GM10248 (cell line): ENCODE measurements around the gene PLCB2.

Source experiments
- CTCF ChIA-PET: fragments of 300-600 bp; sonication (Branson Sonifier 250); formaldehyde crosslinking; extraction: SDS; loops from one replicate; lab custom pipeline; 2021; ENCODE audit warnings: antibody characterized with exemption; lab: Yijun Ruan, JAX
- POLR2A ChIA-PET: fragments of 350-650 bp; sonication (Branson Sonifier 250); formaldehyde crosslinking; extraction: SDS; loops from one replicate; lab custom pipeline; 2020; ENCODE audit warnings: antibody characterized with exemption; lab: Yijun Ruan, JAX
- DNase-seq: peaks from one replicate; pipeline ENCODE4 v3.0.0; 2012; ENCODE audit errors: extremely low spot score
- CTCF ChIP-seq: IDR thresholded peaks from 2 replicates; pipeline ENCODE4 v1.5.1; 2012; ENCODE audit warnings: mild to moderate bottlenecking, low read depth; ENCODE audit errors: extremely low read depth, missing control alignments, control extremely low read depth

PLCB2 gene

GRCh38 chr15:40340740-40341400 lies 33.1 kb upstream of the PLCB2 start, which contains the start of gene CCDC9B:
Gene CCDC9B, minus strand, starts transcription at chr15:40340939. Its CDS starts 120 bp downstream, at chr15:40340819.
- TF ChIP-seq CTCF, result no peak
- ChIA-PET CTCF (interaction anchor here (0.6 to 16.1 kb wide), 10 partner anchors 12 to 243 kb away, joined by 3 to 263 read pairs (median 72); partner anchors contain the start of genes DISP2, INAFM2, PHGR1 and PLCB2), POLR2A (no interaction called here)
- DNase-seq, result no peak

DNA sequence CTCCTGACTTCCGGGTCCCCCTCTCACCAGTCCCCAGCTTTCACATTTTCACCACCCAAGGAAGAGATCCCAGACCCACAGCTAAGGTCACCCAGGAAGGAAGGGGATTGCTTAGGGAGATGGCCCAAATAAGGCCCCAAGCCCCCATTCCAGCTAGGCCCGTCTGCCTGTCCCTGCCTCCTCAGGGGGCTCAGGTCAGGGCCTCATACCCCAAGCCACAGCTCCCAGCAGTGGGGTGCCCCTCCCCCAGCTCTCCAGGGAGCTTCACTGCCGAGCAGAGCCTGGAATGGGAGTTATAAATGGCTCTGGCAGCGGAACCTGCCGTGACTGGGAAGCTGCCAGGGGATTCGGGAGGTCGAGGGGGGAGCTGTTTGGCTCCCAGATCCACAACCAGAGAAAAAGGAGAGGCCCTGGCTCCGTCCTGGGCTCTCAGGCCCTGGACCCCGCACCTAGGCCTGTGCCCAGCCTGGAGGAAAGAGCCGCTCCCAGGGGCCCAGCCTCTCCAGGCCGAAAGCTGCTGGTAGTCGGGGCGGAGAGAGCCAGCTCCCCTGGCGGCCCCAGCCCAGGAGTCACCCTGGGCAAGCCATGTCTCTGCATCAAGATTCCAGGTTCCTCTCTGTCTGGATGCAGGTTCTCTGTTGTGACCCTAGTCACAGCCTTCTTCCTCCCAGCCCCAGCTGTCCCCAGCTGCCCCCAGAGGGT lies 32.5 kb upstream of the PLCB2 start:
- CTCF ChIA-PET, result interaction anchor here (0.8 to 16.1 kb wide), 15 partner anchors 12 to 91 kb away, joined by 3 to 263 read pairs (median 29); partner anchors contain the start of genes ANKRD63, DISP2, INAFM2 and IVD
- DNase-seq, result no peak
- no peak for TF ChIP-seq CTCF
- POLR2A ChIA-PET, result no interaction called here

DNA sequence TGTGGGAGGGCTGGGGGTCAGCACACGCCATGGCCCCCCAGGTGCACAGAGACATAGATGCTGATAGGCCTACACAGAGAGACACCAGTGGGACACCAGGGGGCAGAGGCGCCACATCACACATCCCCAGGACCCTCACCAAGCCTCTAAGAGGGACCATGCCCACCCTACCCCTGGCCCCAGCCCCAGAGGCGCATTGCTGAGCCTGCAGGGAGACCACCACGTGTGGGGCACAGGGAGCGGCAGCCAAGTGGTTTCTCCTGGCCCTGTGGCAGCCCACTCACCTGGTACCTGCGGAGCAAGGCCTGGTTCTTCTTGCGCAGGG lies 31.8 kb upstream of the PLCB2 start:
- ChIA-PET POLR2A (no interaction called here), CTCF (interaction anchor here (0.8 to 16.1 kb wide), 20 partner anchors 11 to 92 kb away, joined by 3 to 263 read pairs (median 20); partner anchors contain the start of genes ANKRD63, DISP2, INAFM2 and IVD)
- no peak for DNase-seq
- no peak for TF ChIP-seq CTCF

DNA sequence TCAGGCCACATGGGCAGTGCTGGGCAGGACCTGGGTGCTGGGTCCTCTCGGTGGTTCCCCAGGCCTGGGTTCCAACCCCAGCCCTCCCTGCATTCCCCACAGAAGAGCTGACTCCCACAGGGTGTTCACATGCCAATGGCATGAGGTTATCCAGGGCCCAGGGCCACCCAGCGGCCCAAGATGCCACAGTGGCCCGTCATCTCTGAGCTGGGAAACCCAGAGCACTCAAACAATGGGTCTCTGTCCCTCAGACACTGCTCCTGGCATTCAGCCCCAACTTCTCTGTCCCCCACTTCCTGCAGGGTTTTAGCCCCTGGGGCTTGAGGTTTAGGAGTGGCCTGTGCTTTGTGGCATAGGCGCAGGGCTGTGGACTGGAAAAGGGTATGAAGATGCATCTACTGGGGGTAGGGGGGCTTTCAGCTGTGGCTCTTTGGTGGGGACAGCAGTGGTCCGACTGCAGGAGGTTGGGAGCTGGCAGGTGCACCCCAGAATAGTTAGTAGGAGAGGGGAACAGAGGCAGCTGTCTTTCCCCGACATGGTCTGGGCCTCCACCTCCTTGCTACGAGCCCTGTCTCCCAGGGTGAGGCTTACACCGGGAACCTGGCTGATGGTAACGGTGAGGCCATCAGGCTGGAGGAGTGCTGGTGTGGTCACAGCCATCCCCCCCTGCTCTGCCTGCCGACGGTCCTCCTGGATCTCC lies 31.3 kb upstream of the PLCB2 start:
- no peak for DNase-seq
- ChIA-PET POLR2A (no interaction called here), CTCF (interaction anchor here (0.8 to 16.1 kb wide), 34 partner anchors 10 to 404 kb away, joined by 3 to 263 read pairs (median 10); partner anchors contain the start of genes ANKRD63, BAHD1, DISP2 and INAFM2)
- no peak for TF ChIP-seq CTCF

- ChIA-PET POLR2A (no interaction called here), CTCF (interaction anchor here (0.6 to 16.1 kb wide), 55 partner anchors 9 to 516 kb away, joined by 3 to 263 read pairs (median 6); partner anchors contain the start of genes BAHD1, DISP2, INAFM2 and IVD)
- peak; percentile 91 for DNase-seq
- TF ChIP-seq CTCF, result peak; percentile 92
Measured at GRCh38 chr15:40338041-40338657, 30.4 kb upstream of the PLCB2 start.
